Measurements from ENCODE around the gene ZNF142. TPM values are rescaled to one million over a fixed set of nuclear protein-coding genes. Genes with fewer than 3 reads are reported as not detected.

The ZNF142 gene
- total and polyA plus RNA-seq, 2 of the 8 experiments (the other 6 are each of a cell fraction or from before 2014, with no cell fraction given) = 9.4 to 32.5 TPM

DNA sequence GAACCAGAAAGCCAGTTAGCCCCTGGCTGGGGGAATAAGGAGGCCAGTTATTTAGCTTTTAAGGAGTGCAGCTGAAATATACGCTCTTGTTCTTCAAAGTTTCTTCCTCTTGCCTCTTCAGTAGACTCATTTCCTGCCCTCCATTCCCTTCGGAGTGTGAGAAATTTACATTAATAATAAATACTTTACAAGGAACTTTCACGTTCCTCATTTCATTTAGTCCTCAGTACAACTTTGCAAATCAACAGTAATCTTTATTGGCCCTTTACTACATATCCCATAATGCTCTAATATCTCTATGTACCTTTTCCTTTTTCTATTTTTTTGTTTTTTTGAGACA, 36.1 kb downstream of the ZNF142 start (continued):
- TF ChIP-seq EZH2 (IDR thresholded peaks at IDR 0.05; ENCODE audit: low read depth, low read length, severe bottlenecking) (no peak), RAD21 (IDR thresholded peaks at IDR 0.05 in 1 of 2, conservative IDR thresholded peaks at IDR 0.05 in 1 of 2; ENCODE audit: low read depth in 2 of 2, low read length in 2 of 2) (no peak)
- TF ChIP-seq, protein P1, sequence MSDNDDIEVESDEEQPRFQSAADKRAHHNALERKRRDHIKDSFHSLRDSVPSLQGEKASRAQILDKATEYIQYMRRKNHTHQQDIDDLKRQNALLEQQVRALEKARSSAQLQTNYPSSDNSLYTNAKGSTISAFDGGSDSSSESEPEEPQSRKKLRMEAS (IDR thresholded peaks at IDR 0.05) = no peak

Data from H1 (cell line).